K562 (cell line): ENCODE results near the gene RPS8. TPM values are rescaled to one million over a fixed set of nuclear protein-coding genes. Genes with fewer than 3 reads are reported as not detected.

Experiments used
- ATAC-seq: fragments of 200-7000 bp; cut with Tn5 transposase; 3 replicates; pipeline ENCODE4 v1.9.1; 2020; ENCODE audit warnings: moderate library complexity
- BruUV-seq: library from RNA; stranded (reverse); fragments of 400-500 nt; replicated peaks from 2 replicates; lab custom pipeline; 2021; lab: Mats Ljungman, UMichigan
- CTCF ChIA-PET: fragments of 300-600 bp; formaldehyde crosslinking; extraction: SDS; loops from one replicate; lab custom pipeline; 2021; ENCODE audit warnings: low intra/inter-chr PET ratio; lab: Yijun Ruan, JAX
- POLR2A ChIA-PET: fragments of 300-600, 350-650 bp; sonication (Branson Sonifier 250); formaldehyde crosslinking; extraction: SDS; loops from one replicate; lab custom pipeline; 2021; ENCODE audit warnings: antibody characterized with exemption, inconsistent platforms; lab: Yijun Ruan, JAX
- DNase-seq, 4 experiments: peaks; one replicate each; pipeline versions ENCODE4 v3.0.0 to v3.0.0-alpha.2; 2011 to 2018; ENCODE audit warnings: low spot score in 3 of 4, mixed read lengths in 3 of 4; ENCODE audit errors: extremely low read depth in 1 of 4
- FAIRE-seq: peaks from 2 replicates; lab custom pipeline; 2011; peaks lifted over from hg19 to GRCh38; lab: Jason Lieb, UNC
- H2AFZ ChIP-seq: 2 replicates; pipeline ENCODE4 v1.6.0; 2011; ENCODE audit warnings: low read depth, low read length, control low read depth, inconsistent platforms
- H3K27ac ChIP-seq: fragments of 200-600 bp; 3 replicates; pipeline ENCODE4 v1.8.0; 2011; ENCODE audit warnings: low read depth, mild to moderate bottlenecking, control low read depth, inconsistent platforms, low read length, moderate library complexity, mixed read lengths; ENCODE audit errors: extremely low read depth
- H3K27me3 ChIP-seq, 2 experiments: fragments of 300-600 bp in 1 of 2; 2 replicates in 1 of 2; 3 replicates in 1 of 2; pipeline versions ENCODE4 v1.6.0 to v1.8.0; 2011; ENCODE audit warnings: inconsistent platforms in 2 of 2, low read length in 2 of 2, mild to moderate bottlenecking in 1 of 2, mixed read lengths in 1 of 2, moderate library complexity in 1 of 2; ENCODE audit not compliant: control insufficient read depth in 2 of 2, insufficient read depth in 2 of 2
- H3K36me3 ChIP-seq: fragments of 300-600 bp; 3 replicates; pipeline ENCODE4 v1.8.0; 2011; ENCODE audit warnings: mild to moderate bottlenecking, low read length, inconsistent platforms; ENCODE audit not compliant: control insufficient read depth, insufficient read depth
- H3K4me1 ChIP-seq, 2 experiments: fragments of 200-600 bp in 1 of 2; replicated peaks in 1 of 2; 2 replicates in 1 of 2; 3 replicates in 1 of 2; pipeline versions ENCODE4 v1.5.1 to v1.8.0; 2011; ENCODE audit warnings: inconsistent platforms in 2 of 2, low read length in 2 of 2, mild to moderate bottlenecking in 1 of 2, mixed read lengths in 1 of 2, moderate library complexity in 1 of 2; ENCODE audit not compliant: control insufficient read depth in 2 of 2, insufficient read depth in 2 of 2
- H3K4me2 ChIP-seq: 2 replicates; pipeline ENCODE4 v1.6.1; 2011; ENCODE audit warnings: low read length, control low read depth, inconsistent platforms, mixed read lengths; ENCODE audit not compliant: insufficient read depth
- H3K4me3 ChIP-seq: fragments of 200-600 bp; sonication (generic), shearing (Covaris generic); 2 replicates; pipeline ENCODE4 v1.5.1; 2016; ENCODE audit warnings: control low read depth, inconsistent platforms
- H3K79me2 ChIP-seq: fragments of 200-600 bp; 3 replicates; pipeline ENCODE4 v1.8.0; 2011; ENCODE audit warnings: low read length, inconsistent platforms; ENCODE audit not compliant: control insufficient read depth, insufficient read depth
- H3K9ac ChIP-seq, 2 experiments: 2 replicates each; pipeline versions ENCODE4 v1.6.0 to v1.6.1; 2011; ENCODE audit warnings: low read depth in 2 of 2, low read length in 2 of 2, control low read depth in 1 of 2, inconsistent platforms in 1 of 2, mild to moderate bottlenecking in 1 of 2, mixed read lengths in 1 of 2; ENCODE audit not compliant: insufficient read depth in 1 of 2
- H3K9me1 ChIP-seq: one replicate; pipeline ENCODE4 v1.6.0; 2011; ENCODE audit warnings: inconsistent platforms, mild to moderate bottlenecking, low read length, moderate library complexity; ENCODE audit not compliant: control insufficient read depth, insufficient read depth
- H3K9me3 ChIP-seq: replicated peaks from 2 replicates; pipeline ENCODE4 v1.5.1; 2011; ENCODE audit warnings: low read depth, low read length, inconsistent platforms; ENCODE audit not compliant: control insufficient read depth, insufficient read depth
- H4K20me1 ChIP-seq: replicated peaks from 2 replicates; pipeline ENCODE4 v1.6.1; 2011; ENCODE audit warnings: low read length, inconsistent platforms, mixed read lengths; ENCODE audit not compliant: control insufficient read depth, insufficient read depth
- FOS ChIP-seq: IDR thresholded peaks from 3 replicates; pipeline ENCODE4 v1.6.1; 2011; ENCODE audit not compliant: insufficient read length; ENCODE audit errors: extremely low read depth
- LARP7 ChIP-seq: fragments of 450-650 bp; IDR thresholded peaks from 2 replicates; pipeline ENCODE4 v1.6.1; 2016
- MYNN ChIP-seq, 2 experiments: sonication (generic); formaldehyde crosslinking in 1 of 2; IDR thresholded peaks; 2 replicates each; pipeline versions ENCODE4 v1.5.0 to v1.6.1; 2016 to 2020; ENCODE audit warnings: antibody characterized with exemption in 1 of 2, missing genetic modification reagents in 1 of 2
- NCOA2 ChIP-seq, 2 experiments: fragments of 450-650 bp; IDR thresholded peaks; 2 replicates each; pipeline ENCODE4 v1.6.1; 2018; ENCODE audit warnings: mild to moderate bottlenecking in 2 of 2, moderate library complexity in 1 of 2; ENCODE audit not compliant: partially characterized antibody in 2 of 2
- NCOA4 ChIP-seq: fragments of 450-650 bp; IDR thresholded peaks from 2 replicates; pipeline ENCODE4 v1.6.1; 2018; ENCODE audit warnings: mild to moderate bottlenecking; ENCODE audit not compliant: partially characterized antibody
- PRMT5 ChIP-seq: sonication (generic); formaldehyde crosslinking; IDR thresholded peaks from 2 replicates; pipeline ENCODE4 v1.5.0; 2020; ENCODE audit warnings: missing genetic modification reagents
- RBM14 ChIP-seq: fragments of 200-400 bp; formaldehyde crosslinking; IDR thresholded peaks from 2 replicates; pipeline ENCODE4 v1.6.1; 2018; ENCODE audit warnings: low read depth, mild to moderate bottlenecking, low read length, moderate library complexity, borderline replicate concordance; ENCODE audit not compliant: insufficient read depth
- SPI1 ChIP-seq: IDR thresholded peaks from 2 replicates; pipeline ENCODE4 v1.6.1; 2011; ENCODE audit warnings: low read depth, low read length, control low read depth, borderline replicate concordance
- SRSF3 ChIP-seq: fragments of 200-400 bp; formaldehyde crosslinking; IDR thresholded peaks from 2 replicates; pipeline ENCODE4 v1.6.1; 2016; ENCODE audit warnings: mild to moderate bottlenecking, low read length, moderate library complexity; ENCODE audit not compliant: insufficient read depth
- ZBTB7A ChIP-seq: IDR thresholded peaks from 2 replicates; pipeline ENCODE4 v1.6.1; 2011; ENCODE audit warnings: low read depth, mild to moderate bottlenecking, low read length, moderate library complexity, borderline replicate concordance; ENCODE audit not compliant: control insufficient read depth
- ZC3H11A ChIP-seq: IDR thresholded peaks from 2 replicates; pipeline ENCODE4 v1.6.1; 2012; ENCODE audit warnings: low read depth, low read length, improper control_type of control experiment
- ZNF217 ChIP-seq: sonication (generic); formaldehyde crosslinking; IDR thresholded peaks from 2 replicates; pipeline ENCODE4 v1.8.0; 2022; ENCODE audit warnings: mild to moderate bottlenecking, missing genetic modification reagents
- ZNF347 ChIP-seq: fragments of 450-650 bp; formaldehyde crosslinking; IDR thresholded peaks from 2 replicates; pipeline ENCODE4 v1.4.0; 2020; ENCODE audit warnings: low read depth, mild to moderate bottlenecking, moderate library complexity
- ZNF586 ChIP-seq: fragments of 450-650 bp; formaldehyde crosslinking; conservative IDR thresholded peaks from 2 replicates; pipeline ENCODE4 v1.4.0; 2020; ENCODE audit warnings: mild to moderate bottlenecking, moderate library complexity
- WGBS: fragments of 100-300 bp; shearing (Covaris generic); methylation state at CpG from one replicate; pipeline ENCODE4 v1.1.6; 2016; ENCODE audit warnings: low coverage, mixed read lengths; ENCODE audit not compliant: insufficient coverage; ENCODE audit errors: missing lambda C conversion rate; 5-methylcytosine and 5-hydroxymethylcytosine counted together
- in situ Hi-C: fragments of 300-500 bp; cut with MboI; formaldehyde crosslinking; loops from 4 replicates; pipeline ENCODE4 v1.15.0; 2018; ENCODE audit warnings: inconsistent platforms, mixed read lengths
- intact Hi-C: fragments of 100-400 bp; cut with micrococcal nuclease; formaldehyde crosslinking; loops from 2 replicates; pipeline ENCODE4 v1.14.2; 2022
- polyA plus RNA-seq, 8 experiments: library from polyadenylated mRNA; depleted of rRNA in 4 of 8; stranded (reverse) in 5 of 8; unstranded in 3 of 8; fragments of >200 nt; fragmentation: Nextera tagmentation in 2 of 8; fragmentation: Illumina TruSeq in 1 of 8; extraction: Ambion mirVana in 2 of 8; extraction: Trizol in 1 of 8; gene quantifications; 2 replicates each; pipeline versions ENCODE4 v1.2.1 to v1.2.3, GENCODE V29; 2011 to 2014; ENCODE audit warnings: inconsistent platforms in 1 of 8, missing spikeins in 1 of 8
- total RNA-seq, 7 experiments: library from RNA; depleted of rRNA in 6 of 7; stranded (reverse); fragments of >200 nt in 6 of 7; fragmentation: Illumina TruSeq in 2 of 7; extraction: Trizol in 2 of 7; gene quantifications; 2 replicates each; pipeline versions ENCODE4 v1.2.1 to v1.2.3, GENCODE V29; 2011 to 2021; ENCODE audit warnings: low replicate concordance in 1 of 7
- TF ChIP-seq, protein P1 (sequence below): fragments of 250-450 bp; sonication (Bioruptor Pico); IDR thresholded peaks from 2 replicates; pipeline ENCODE4 v1.8.0; 2022; ENCODE audit warnings: moderate library complexity, mild to moderate bottlenecking, inconsistent platforms
- TF ChIP-seq, protein P2 (sequence below): IDR thresholded peaks from 2 replicates; pipeline ENCODE4 v1.6.1; 2014; ENCODE audit warnings: antibody characterized with exemption
- TF ChIP-seq, protein P3 (sequence below), 2 experiments: IDR thresholded peaks; 2 replicates each; pipeline ENCODE4 v1.6.1; 2012; ENCODE audit warnings: improper control_type of control experiment in 2 of 2, low read depth in 2 of 2, low read length in 2 of 2, borderline replicate concordance in 1 of 2

RPS8 gene
- total and polyA plus RNA-seq, 9 of the 15 experiments (the other 6 are each of a cell fraction or from before 2014, with no cell fraction given): 2,431 to 4,168 (median 3,109) TPM

DNA sequence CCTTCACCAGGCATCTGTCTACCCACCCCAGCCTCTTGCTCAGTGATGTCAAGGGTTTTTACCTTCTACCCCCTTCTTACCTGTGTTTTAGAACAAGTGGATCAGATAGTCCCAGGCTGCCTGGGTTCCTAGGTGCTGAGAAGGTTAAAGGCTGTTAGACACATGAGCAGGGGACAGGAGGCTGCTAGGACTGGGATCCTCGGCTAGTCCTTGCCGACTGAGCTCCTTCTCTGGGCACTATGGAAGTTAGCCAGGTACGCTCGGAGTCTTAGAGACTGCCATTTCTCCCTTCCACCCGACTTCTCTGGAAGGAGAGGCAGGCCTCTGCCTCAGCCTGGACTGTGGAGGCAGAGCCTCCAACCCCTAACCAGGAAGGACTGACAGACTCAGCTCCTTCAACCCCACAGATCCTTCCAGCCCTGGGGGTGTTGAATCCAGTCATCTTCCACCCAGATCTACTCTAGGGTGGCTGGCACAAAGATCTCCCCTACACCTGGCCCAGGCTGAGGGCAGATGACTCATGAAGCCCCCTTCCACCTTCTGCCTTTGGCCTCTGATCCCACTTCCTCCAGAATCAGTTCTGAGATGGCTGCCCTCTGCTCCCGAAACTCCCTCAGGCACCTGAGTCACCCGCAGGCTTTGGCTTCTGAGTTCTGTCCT is 31.5 kb downstream of the RPS8 start, which contains the start of gene DYNLT4:
DYNLT4 (minus strand) TSS at position 648 of the 660 bp plus-strand sequence. CDS start 683 bp downstream, outside the sequence.
- Histone ChIP-seq H4K20me1 (no peaks in the 10 kb centered on the region), H3K4me1 (peaks cover 62 to 76% of the 10 kb centered on the region in 2 experiments), H3K9me1 (peaks cover 6% of the 10 kb centered on the region), H3K4me3 (peak within 1 kb of the TSS; percentile 30; the same call in 1 of the 2 replicates), H3K9me3 (no peaks in the 10 kb centered on the region), H3K27me3 (no peaks in the 10 kb centered on the region; a peak in 1 of 5 replicates), H3K79me2 (peaks cover 21% of the 10 kb centered on the region), H3K36me3 (peaks cover 50% of the 10 kb centered on the region), H3K27ac (peak within 1 kb of the TSS; percentile 100), H3K9ac (peak within 1 kb of the TSS; percentile 86 to 92), H2AFZ (peak within 1 kb of the TSS; percentile 96), H3K4me2 (peak within 1 kb of the TSS; percentile 80)
- intact Hi-C loops (loop anchor here (1.0 to 10.0 kb wide), 3 partner anchors 12 to 205 kb away; partner anchors contain the start of gene UROD), in situ Hi-C loops (loop anchor here (10.0 kb wide), 1 partner anchor 688 kb away; the partner anchor contains the start of gene TESK2)
- POLR2A ChIA-PET: interaction anchor here (0.6 to 16.9 kb wide), 9 partner anchors 10 to 1112 kb away, joined by 3 to 594 read pairs (median 4); partner anchors contain the start of genes RNU5D-1 and RPS8
- TSS peak; percentile 83 for BruUV-seq
- CTCF ChIA-PET: no interaction called here
- 55% methylated on average over 7 of the region's 7 CpGs for WGBS
- ATAC-seq (no peak; the same call in 2 of the 3 replicates), DNase-seq (no peak), FAIRE-seq (no peak)
- TF ChIP-seq NCOA2 (IDR thresholded peaks at IDR 0.05; ENCODE audit: partially characterized antibody in 2 of 2): no peak
- no peak for TF ChIP-seq PRMT5 (CRISPR knock-in tag)
- peak; percentile 2 for TF ChIP-seq FOS
- TF ChIP-seq, protein P1, sequence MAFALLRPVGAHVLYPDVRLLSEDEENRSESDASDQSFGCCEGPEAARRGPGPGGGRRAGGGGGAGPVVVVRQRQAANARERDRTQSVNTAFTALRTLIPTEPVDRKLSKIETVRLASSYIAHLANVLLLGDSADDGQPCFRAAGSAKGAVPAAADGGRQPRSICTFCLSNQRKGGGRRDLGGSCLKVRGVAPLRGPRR (CRISPR knock-in tag): no peak
- 0 out of 2 replicates have a peak, but pooled peaks have one; percentile 29 for TF ChIP-seq SRSF3
- no peak for TF ChIP-seq ZNF217 (CRISPR knock-in tag)
- TF ChIP-seq, protein P2, sequence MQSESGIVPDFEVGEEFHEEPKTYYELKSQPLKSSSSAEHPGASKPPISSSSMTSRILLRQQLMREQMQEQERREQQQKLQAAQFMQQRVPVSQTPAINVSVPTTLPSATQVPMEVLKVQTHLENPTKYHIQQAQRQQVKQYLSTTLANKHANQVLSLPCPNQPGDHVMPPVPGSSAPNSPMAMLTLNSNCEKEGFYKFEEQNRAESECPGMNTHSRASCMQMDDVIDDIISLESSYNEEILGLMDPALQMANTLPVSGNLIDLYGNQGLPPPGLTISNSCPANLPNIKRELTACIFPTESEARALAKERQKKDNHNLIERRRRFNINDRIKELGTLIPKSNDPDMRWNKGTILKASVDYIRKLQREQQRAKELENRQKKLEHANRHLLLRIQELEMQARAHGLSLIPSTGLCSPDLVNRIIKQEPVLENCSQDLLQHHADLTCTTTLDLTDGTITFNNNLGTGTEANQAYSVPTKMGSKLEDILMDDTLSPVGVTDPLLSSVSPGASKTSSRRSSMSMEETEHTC: peak; percentile 39; the same call in 1 of the 2 replicates
- TF ChIP-seq ZC3H11A: 0 out of 2 replicates have a peak, but pooled peaks have one; percentile 15
- TF ChIP-seq NCOA4: no peak
- TF ChIP-seq ZNF586: no peak
- TF ChIP-seq ZNF347 (CRISPR knock-in tag): no peak
- no peak for TF ChIP-seq RBM14
- TF ChIP-seq, protein P3, sequence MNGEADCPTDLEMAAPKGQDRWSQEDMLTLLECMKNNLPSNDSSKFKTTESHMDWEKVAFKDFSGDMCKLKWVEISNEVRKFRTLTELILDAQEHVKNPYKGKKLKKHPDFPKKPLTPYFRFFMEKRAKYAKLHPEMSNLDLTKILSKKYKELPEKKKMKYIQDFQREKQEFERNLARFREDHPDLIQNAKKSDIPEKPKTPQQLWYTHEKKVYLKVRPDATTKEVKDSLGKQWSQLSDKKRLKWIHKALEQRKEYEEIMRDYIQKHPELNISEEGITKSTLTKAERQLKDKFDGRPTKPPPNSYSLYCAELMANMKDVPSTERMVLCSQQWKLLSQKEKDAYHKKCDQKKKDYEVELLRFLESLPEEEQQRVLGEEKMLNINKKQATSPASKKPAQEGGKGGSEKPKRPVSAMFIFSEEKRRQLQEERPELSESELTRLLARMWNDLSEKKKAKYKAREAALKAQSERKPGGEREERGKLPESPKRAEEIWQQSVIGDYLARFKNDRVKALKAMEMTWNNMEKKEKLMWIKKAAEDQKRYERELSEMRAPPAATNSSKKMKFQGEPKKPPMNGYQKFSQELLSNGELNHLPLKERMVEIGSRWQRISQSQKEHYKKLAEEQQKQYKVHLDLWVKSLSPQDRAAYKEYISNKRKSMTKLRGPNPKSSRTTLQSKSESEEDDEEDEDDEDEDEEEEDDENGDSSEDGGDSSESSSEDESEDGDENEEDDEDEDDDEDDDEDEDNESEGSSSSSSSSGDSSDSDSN (IDR thresholded peaks at IDR 0.05; ENCODE audit: borderline replicate concordance in 1 of 2, low read depth in 2 of 2, low read length in 2 of 2): 0 out of 4 replicates have a peak, but pooled peaks of 1 of the 2 experiments have one; percentile 60
- no peak for TF ChIP-seq LARP7
- 0 out of 2 replicates have a peak, but pooled peaks have one; percentile 27 for TF ChIP-seq MYNN (IDR thresholded peaks at IDR 0.05)
- no peak for TF ChIP-seq MYNN (CRISPR knock-in tag; IDR thresholded peaks at IDR 0.05)
- peak; percentile 56; the same call in 1 of the 2 replicates for TF ChIP-seq SPI1
- TF ChIP-seq ZBTB7A: no peak
